Tibial nerve (tissue), 3 donors: ENCODE data around the gene MAST2.

Experiments used
- EP300 ChIP-seq, 2 donors: sonication (generic); formaldehyde crosslinking; IDR thresholded peaks; one replicate each; pipeline ENCODE4 v1.6.1; 2017; ENCODE audit warnings: antibody characterized with exemption in 2 of 2, mild to moderate bottlenecking in 1 of 2
- POLR2A ChIP-seq, 2 donors: fragments of 450-650 bp; IDR thresholded peaks; one replicate each; pipeline ENCODE4 v1.6.1; 2017; ENCODE audit warnings: antibody characterized with exemption in 2 of 2, mild to moderate bottlenecking in 2 of 2, moderate library complexity in 2 of 2

- TF ChIP-seq EP300 (IDR thresholded peaks at IDR 0.05) (no peak), POLR2A (IDR thresholded peaks at IDR 0.05) (no peak)
Observed at GRCh38 chr1:45769261-45769932, 34.0 kb upstream of the MAST2 start.
